CD14-positive monocyte (primary cell): ENCODE results near the gene CKAP2L. TPM values are rescaled to one million over a fixed set of nuclear protein-coding genes. Genes with fewer than 3 reads are reported as not detected.

Experiments used
- DNase-seq, 3 donors: peaks; one replicate each; pipeline ENCODE4 v3.0.0-alpha.2; 2011 to 2022
- H2AFZ ChIP-seq: 2 replicates; pipeline ENCODE4 v1.6.0; 2012; ENCODE audit warnings: mild to moderate bottlenecking, low read depth, low read length, inconsistent platforms; ENCODE audit not compliant: insufficient read depth, poor library complexity, severe bottlenecking
- H3K27ac ChIP-seq, 2 donors: 1 replicate in 1 of 2; 2 replicates in 1 of 2; pipeline ENCODE4 v1.5.1; 2012 to 2013; ENCODE audit warnings: low read length in 2 of 2, control low read depth in 1 of 2, inconsistent platforms in 1 of 2, low read depth in 1 of 2, mild to moderate bottlenecking in 1 of 2
- H3K27me3 ChIP-seq, 2 donors: one replicate each; pipeline versions ENCODE4 v1.6.0 to v1.6.1; 2011 to 2013; ENCODE audit warnings: low read length in 2 of 2; ENCODE audit not compliant: control insufficient read depth in 2 of 2, insufficient read depth in 2 of 2
- H3K36me3 ChIP-seq, 2 donors: replicated peaks in 1 of 2; 1 replicate in 1 of 2; 2 replicates in 1 of 2; pipeline versions ENCODE4 v1.5.1 to v1.6.1; 2012 to 2013; ENCODE audit warnings: low read length in 2 of 2, control low read depth in 1 of 2, inconsistent platforms in 1 of 2, mild to moderate bottlenecking in 1 of 2; ENCODE audit not compliant: insufficient read depth in 2 of 2, control insufficient read depth in 1 of 2
- H3K4me1 ChIP-seq, 2 donors: 1 replicate in 1 of 2; 2 replicates in 1 of 2; pipeline versions ENCODE4 v1.5.1 to v1.6.1; 2012 to 2013; ENCODE audit warnings: low read length in 2 of 2, control low read depth in 1 of 2, inconsistent platforms in 1 of 2, mild to moderate bottlenecking in 1 of 2, moderate library complexity in 1 of 2; ENCODE audit not compliant: insufficient read depth in 2 of 2, control insufficient read depth in 1 of 2
- H3K4me2 ChIP-seq: replicated peaks from 2 replicates; pipeline ENCODE3; 2012; ENCODE audit warnings: low read length, moderate library complexity, mild to moderate bottlenecking; ENCODE audit not compliant: poor library complexity, severe bottlenecking; ENCODE audit errors: extremely low read depth
- H3K4me3 ChIP-seq, 3 experiments: fragments of 200-600 bp in 1 of 3; sonication (generic) in 1 of 3; replicated peaks in 1 of 3; 1 replicate in 2 of 3; 2 replicates in 1 of 3; pipeline ENCODE4 v1.5.1; 2011 to 2013; ENCODE audit warnings: low read length in 3 of 3, mild to moderate bottlenecking in 3 of 3, control low read depth in 2 of 3, low read depth in 2 of 3, inconsistent platforms in 1 of 3, moderate library complexity in 1 of 3
- H3K79me2 ChIP-seq: 2 replicates; pipeline ENCODE4 v1.6.0; 2012; ENCODE audit warnings: mild to moderate bottlenecking, control low read depth, inconsistent platforms, low read length, moderate library complexity; ENCODE audit not compliant: insufficient read depth
- H3K9ac ChIP-seq: 2 replicates; pipeline ENCODE4 v1.6.0; 2017; ENCODE audit warnings: low read length, mild to moderate bottlenecking; ENCODE audit not compliant: insufficient read depth, poor library complexity, severe bottlenecking
- H3K9me3 ChIP-seq, 2 donors: replicated peaks in 1 of 2; 1 replicate in 1 of 2; 2 replicates in 1 of 2; pipeline versions ENCODE4 v1.5.1 to v1.6.1; 2012 to 2013; ENCODE audit warnings: low read length in 2 of 2, control low read depth in 1 of 2; ENCODE audit not compliant: control insufficient read depth in 1 of 2, insufficient read depth in 1 of 2
- H4K20me1 ChIP-seq: 2 replicates; pipeline ENCODE4 v1.6.0; 2012; ENCODE audit warnings: mild to moderate bottlenecking, low read length, control low read depth, moderate library complexity; ENCODE audit not compliant: insufficient read depth
- H3K27ac Mint-ChIP-seq, 7 donors: one replicate each; pipeline ENCODE4 v1.8.0; 2020; ENCODE audit warnings: mild to moderate bottlenecking in 7 of 7, mixed read lengths in 7 of 7, moderate library complexity in 6 of 7, inconsistent platforms in 2 of 7
- H3K27me3 Mint-ChIP-seq, 3 donors: one replicate each; pipeline ENCODE4 v1.8.0; 2021 to 2022; ENCODE audit warnings: low read depth in 3 of 3, mild to moderate bottlenecking in 3 of 3, mixed read lengths in 3 of 3, moderate library complexity in 3 of 3, inconsistent platforms in 1 of 3
- H3K36me3 Mint-ChIP-seq, 2 donors: one replicate each; pipeline ENCODE4 v1.8.0; 2020; ENCODE audit warnings: mixed read lengths in 2 of 2, inconsistent platforms in 1 of 2, mild to moderate bottlenecking in 1 of 2
- H3K4me1 Mint-ChIP-seq: one replicate; pipeline ENCODE4 v1.8.0; 2020; ENCODE audit warnings: mild to moderate bottlenecking, mixed read lengths
- H3K4me3 Mint-ChIP-seq, 2 donors: one replicate each; pipeline ENCODE4 v1.8.0; 2020; ENCODE audit warnings: mild to moderate bottlenecking in 2 of 2, mixed read lengths in 2 of 2, moderate library complexity in 1 of 2
- H3K9me3 Mint-ChIP-seq, 7 donors: one replicate each; pipeline ENCODE4 v1.8.0; 2020 to 2022; ENCODE audit warnings: mixed read lengths in 7 of 7, mild to moderate bottlenecking in 6 of 7, moderate library complexity in 6 of 7, inconsistent platforms in 2 of 7
- CTCF ChIP-seq: fragments of 200-600 bp; IDR thresholded peaks from one replicate; pipeline ENCODE4 v1.8.0; 2022; ENCODE audit warnings: antibody characterized with exemption, mild to moderate bottlenecking
- WGBS: methylation state at CpG from one replicate; pipeline ENCODE4 v1.1.5; 2013; ENCODE audit warnings: missing lambda C conversion rate; ENCODE audit not compliant: insufficient coverage; 5-methylcytosine and 5-hydroxymethylcytosine counted together
- intact Hi-C, 2 donors: fragments of 100-400 bp; cut with micrococcal nuclease; formaldehyde crosslinking; loops; one replicate each; pipeline versions ENCODE4 v1.15.0 to v1.15.1; 2023
- polyA plus RNA-seq, 3 donors: library from polyadenylated mRNA; depleted of rRNA in 1 of 3; unstranded in 2 of 3; stranded (reverse) in 1 of 3; fragments of 300-500 nt in 2 of 3; fragments of >200 nt in 1 of 3; fragmentation: Illumina TruSeq in 2 of 3; gene quantifications; 1 replicate in 2 of 3; 2 replicates in 1 of 3; pipeline ENCODE4 v1.2.3, GENCODE V29; 2012 to 2021

CKAP2L gene
- polyA plus RNA-seq, 3 donors, result 0.04 to 0.24 TPM; not detected in 1

DNA sequence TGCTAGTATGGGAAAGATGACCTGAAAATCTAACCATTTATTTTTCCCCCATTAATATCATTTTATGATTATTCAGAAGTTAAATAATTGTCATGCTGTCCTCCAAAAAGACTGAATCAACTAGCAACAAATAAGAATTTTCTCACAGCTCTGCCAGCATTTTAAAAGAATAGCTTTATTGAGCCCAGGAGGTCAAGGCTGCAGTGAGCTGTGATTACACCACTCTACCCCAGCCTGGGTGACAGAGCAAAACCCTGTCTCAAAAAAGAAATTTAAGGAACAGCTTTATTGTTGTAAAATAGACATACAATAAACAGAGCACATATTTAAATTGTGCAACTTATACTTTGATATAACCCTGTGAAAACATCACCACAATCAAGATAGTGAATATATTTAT lies 44.7 kb upstream of the CKAP2L start:
- H3K27ac Mint-ChIP-seq, result peak overlapping the region in 3 of 7 donors; percentile 16 to 74 (median 56)
- no peak for TF ChIP-seq CTCF

GRCh38 chr2:112807233-112807807 lies 42.9 kb upstream of the CKAP2L start:
- Mint-ChIP-seq H3K27me3 (peaks cover 0 to 7% (median 5%) of the 10 kb centered on the region in 3 donors), H3K4me1 (peaks cover 24% of the 10 kb centered on the region), H3K9me3 (peaks cover 6 to 13% (median 7%) of the 10 kb centered on the region in 7 donors), H3K4me3 (no peak overlapping the region), H3K27ac (no peak overlapping the region), H3K36me3 (no peaks in the 10 kb centered on the region)
- Histone ChIP-seq H2AFZ (no peak overlapping the region), H3K27ac (no peak overlapping the region), H3K36me3 (no peaks in the 10 kb centered on the region), H3K9ac (no peak overlapping the region), H3K4me1 (peaks cover 21 to 26% of the 10 kb centered on the region in 2 donors), H3K79me2 (no peaks in the 10 kb centered on the region), H3K9me3 (peaks cover 0 to 3% of the 10 kb centered on the region in 2 donors), H3K27me3 (no peaks in the 10 kb centered on the region), H3K4me2 (no peak overlapping the region), H3K4me3 (no peak overlapping the region), H4K20me1 (no peaks in the 10 kb centered on the region)
- DNase-seq, result no peak
- peak; percentile 44 for TF ChIP-seq CTCF
- 100% methylated on average over 1 of the region's 3 CpGs for WGBS
- intact Hi-C loops, result no loop called here

More for the DNA sequence above, 44.7 kb upstream of the CKAP2L start:
- peaks cover 24 to 33% of the 10 kb centered on the region in 2 donors for H3K4me1 ChIP-seq
- no peak overlapping the region for H3K4me3 ChIP-seq
- H3K36me3 Mint-ChIP-seq, result no peaks in the 10 kb centered on the region
- DNase-seq, result peak in 1 of 3 donors; percentile 40
- no peaks in the 10 kb centered on the region for H4K20me1 ChIP-seq
- H2AFZ ChIP-seq, result no peak overlapping the region
- H3K9me3 Mint-ChIP-seq, result peaks cover 6 to 13% (median 7%) of the 10 kb centered on the region in 7 donors
- no peak overlapping the region for H3K4me2 ChIP-seq
- H3K27me3 ChIP-seq, result no peaks in the 10 kb centered on the region
- no peak overlapping the region for H3K4me3 Mint-ChIP-seq
- H3K36me3 ChIP-seq, result no peaks in the 10 kb centered on the region
- no peak overlapping the region for H3K9ac ChIP-seq
- H3K79me2 ChIP-seq, result no peaks in the 10 kb centered on the region
- H3K9me3 ChIP-seq, result peaks cover 0 to 3% of the 10 kb centered on the region in 2 donors
- no peak overlapping the region for H3K27ac ChIP-seq
- peaks cover 0 to 9% (median 7%) of the 10 kb centered on the region in 3 donors for H3K27me3 Mint-ChIP-seq
- peaks cover 29% of the 10 kb centered on the region for H3K4me1 Mint-ChIP-seq
- intact Hi-C loops, result no loop called here
